Epithelial cell of proximal tubule (primary cell): ENCODE data around the gene MCTP1. TPM values are rescaled to one million over a fixed set of nuclear protein-coding genes. Genes with fewer than 3 reads are reported as not detected.

Experiments used
- DNase-seq: peaks from one replicate; pipeline ENCODE4 v3.0.0-alpha.2; 2011; ENCODE audit warnings: low read depth
- H3K4me3 ChIP-seq: 2 replicates; pipeline ENCODE4 v1.5.1; 2011; ENCODE audit warnings: low read depth, mild to moderate bottlenecking, low read length
- total RNA-seq: library from RNA; depleted of rRNA; stranded (reverse); fragments of >200 nt; gene quantifications from 2 replicates; pipeline ENCODE4 v1.2.3, GENCODE V29; 2015
- TF ChIP-seq, protein P1 (sequence below): conservative IDR thresholded peaks from 2 replicates; pipeline ENCODE4 v1.5.1; 2012; ENCODE audit warnings: low read depth, mild to moderate bottlenecking, low read length

The MCTP1 gene
- total RNA-seq, 1 donor from 2014 or later: 9.7 TPM

DNA sequence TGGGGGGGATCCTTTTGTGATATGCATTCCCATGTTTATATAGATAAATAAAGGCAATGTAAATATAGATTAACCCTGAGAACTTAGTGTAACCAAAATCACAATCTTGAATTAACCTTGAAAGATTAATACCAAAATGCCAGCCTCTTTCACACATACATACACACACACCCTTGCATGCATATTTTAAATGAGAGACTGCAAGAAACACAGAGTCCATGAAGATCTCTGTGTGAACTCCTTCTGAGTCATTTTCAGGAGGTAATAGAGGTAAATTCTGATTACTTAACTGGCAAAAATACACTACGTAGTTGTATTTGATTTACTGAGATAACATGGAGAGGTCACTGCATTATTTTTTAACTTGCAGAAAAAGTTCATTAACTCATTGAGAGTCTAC, 548.4 kb downstream of the MCTP1 start:
- H3K4me3 ChIP-seq: no peak overlapping the region
- DNase-seq: no peak
- TF ChIP-seq, protein P1, sequence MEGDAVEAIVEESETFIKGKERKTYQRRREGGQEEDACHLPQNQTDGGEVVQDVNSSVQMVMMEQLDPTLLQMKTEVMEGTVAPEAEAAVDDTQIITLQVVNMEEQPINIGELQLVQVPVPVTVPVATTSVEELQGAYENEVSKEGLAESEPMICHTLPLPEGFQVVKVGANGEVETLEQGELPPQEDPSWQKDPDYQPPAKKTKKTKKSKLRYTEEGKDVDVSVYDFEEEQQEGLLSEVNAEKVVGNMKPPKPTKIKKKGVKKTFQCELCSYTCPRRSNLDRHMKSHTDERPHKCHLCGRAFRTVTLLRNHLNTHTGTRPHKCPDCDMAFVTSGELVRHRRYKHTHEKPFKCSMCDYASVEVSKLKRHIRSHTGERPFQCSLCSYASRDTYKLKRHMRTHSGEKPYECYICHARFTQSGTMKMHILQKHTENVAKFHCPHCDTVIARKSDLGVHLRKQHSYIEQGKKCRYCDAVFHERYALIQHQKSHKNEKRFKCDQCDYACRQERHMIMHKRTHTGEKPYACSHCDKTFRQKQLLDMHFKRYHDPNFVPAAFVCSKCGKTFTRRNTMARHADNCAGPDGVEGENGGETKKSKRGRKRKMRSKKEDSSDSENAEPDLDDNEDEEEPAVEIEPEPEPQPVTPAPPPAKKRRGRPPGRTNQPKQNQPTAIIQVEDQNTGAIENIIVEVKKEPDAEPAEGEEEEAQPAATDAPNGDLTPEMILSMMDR: no peak

DNA sequence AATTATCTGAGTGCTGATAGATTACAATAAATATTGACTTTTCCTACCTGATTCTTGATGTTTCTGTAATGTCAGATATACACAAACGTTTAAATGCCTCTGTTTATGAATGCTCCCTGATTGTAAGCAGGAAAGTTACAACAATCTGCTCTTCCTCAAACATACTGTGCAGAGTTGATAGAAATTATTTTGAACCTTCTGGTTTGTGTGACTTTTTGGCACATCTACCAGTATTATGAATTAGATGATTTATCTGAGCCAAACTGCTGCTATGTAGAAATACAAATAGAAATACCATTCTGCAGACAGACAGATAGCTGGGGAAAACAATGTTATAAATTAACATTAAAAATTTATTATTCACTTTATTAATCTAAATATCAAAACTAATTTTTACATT, 553.4 kb downstream of the MCTP1 start:
- no peak for DNase-seq
- TF ChIP-seq, protein P1: no peak
- no peak overlapping the region for H3K4me3 ChIP-seq

DNA sequence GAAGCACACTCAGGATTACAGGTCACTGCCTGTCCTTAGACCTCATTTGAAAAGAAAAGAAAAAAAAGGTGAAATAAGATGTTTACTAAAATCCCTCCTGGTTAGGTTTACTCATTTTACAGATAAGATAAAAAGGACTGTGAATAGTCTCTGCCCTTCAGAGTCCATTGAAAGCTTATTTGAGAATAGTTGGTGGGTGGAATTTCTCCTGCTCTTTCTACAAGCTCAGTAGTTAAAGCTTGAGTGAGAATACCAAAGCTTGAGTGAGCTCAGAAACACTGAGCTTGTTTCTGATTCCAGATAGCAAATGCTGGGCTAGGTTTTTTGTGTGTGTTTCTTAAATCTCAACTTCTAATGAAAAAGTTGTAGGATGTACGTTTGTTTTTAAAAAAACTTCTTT, 559.8 kb downstream of the MCTP1 start:
- TF ChIP-seq, protein P1: no peak

DNA sequence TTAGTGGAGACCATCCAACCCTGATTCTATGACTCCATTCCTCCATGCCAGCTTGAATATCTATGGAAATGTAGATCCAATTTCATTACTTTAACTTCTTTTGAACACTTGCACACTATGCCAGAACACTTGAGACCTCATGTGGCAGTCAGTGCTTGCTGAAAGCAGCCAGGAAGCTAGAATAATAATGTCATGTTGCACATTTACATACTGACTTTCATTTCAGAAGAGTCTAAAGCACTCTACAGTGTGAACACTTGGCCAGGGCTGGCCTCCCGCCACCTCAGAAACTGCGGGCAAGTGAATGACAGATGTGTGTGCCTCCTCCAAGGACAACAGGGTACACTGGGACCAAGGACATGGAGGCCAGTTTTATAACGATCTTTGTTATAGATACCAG, 569.1 kb downstream of the MCTP1 start:
- TF ChIP-seq, protein P1: no peak
- no peak overlapping the region for H3K4me3 ChIP-seq
- no peak for DNase-seq

More for the DNA sequence above, 559.8 kb downstream of the MCTP1 start:
- DNase-seq: no peak
- no peak overlapping the region for H3K4me3 ChIP-seq

DNA sequence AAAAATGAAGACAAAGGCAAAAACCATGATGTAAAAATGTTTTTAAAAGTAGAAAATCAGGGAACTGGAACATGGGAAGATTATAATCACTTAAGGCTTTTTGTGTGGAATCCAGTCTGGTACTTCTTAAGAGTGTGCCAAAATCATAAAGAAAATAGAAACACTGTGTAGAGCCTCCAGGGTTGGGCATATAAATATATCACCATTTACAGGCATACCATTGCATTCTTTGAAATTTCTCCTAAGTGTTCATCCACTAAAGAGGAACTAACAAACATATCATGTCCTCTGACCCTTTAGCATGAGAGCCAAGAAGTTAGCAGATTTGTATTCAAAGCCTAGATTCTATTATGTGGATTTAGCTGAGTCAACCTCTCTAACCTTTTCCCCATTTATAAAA, 573.1 kb downstream of the MCTP1 start:
- DNase-seq: no peak

DNA sequence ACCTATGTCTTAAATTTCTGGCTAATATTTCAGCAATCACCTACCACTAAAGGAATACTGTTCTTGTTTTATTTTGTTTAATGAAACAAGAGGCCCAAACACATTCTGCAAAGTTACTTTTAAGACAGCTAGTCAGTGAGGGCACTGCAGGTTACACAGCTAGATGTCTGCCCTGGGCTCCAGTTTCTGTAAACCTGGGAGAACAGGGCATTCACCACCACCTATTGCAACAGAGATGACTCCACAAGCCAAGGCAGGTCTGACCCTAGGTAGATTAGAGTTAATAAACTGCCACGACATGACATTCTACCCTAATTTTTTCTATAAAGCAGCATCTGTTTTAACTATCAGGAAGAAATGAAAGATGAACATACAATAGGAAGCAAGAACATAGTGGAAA, 575.6 kb downstream of the MCTP1 start:
- no peak for DNase-seq
- TF ChIP-seq, protein P1: no peak
- H3K4me3 ChIP-seq: no peak overlapping the region

More for the DNA sequence above, 573.1 kb downstream of the MCTP1 start:
- TF ChIP-seq, protein P1: no peak
- no peak overlapping the region for H3K4me3 ChIP-seq

DNA sequence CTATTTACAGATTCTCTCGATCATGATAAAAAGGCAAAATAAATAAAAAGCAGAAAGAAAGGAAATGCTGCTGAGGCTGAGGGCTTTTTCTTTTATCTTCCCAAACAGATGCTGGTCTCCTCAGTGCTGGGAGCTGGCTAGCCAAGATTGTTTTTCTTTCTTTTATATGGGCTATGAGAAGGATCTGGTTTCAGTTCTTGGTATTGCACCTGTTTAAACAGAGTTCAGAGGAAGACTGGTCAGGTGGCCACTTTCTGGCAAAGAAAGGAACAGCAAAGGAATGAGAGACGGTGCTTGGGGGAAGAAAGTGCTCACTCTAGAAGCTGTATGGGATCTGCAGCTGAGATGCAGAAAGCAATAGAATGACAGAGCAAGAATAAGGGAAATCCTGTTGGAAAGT, 577.5 kb downstream of the MCTP1 start:
- no peak overlapping the region for H3K4me3 ChIP-seq
- TF ChIP-seq, protein P1: no peak
- no peak for DNase-seq
